T-helper 22 cell (primary cell): ENCODE data around the gene SH2D1B.

Source experiments
- DNase-seq: peaks from one replicate; pipeline ENCODE4 v3.0.0-alpha.2; 2020; ENCODE audit warnings: low read depth

The SH2D1B gene

GRCh38 chr1:162381941-162382750 is 29.8 kb downstream of the SH2D1B start:
- DNase-seq, result no peak

- DNase-seq, result no peak
Measured at GRCh38 chr1:162381383-162381782, 30.6 kb downstream of the SH2D1B start, which contains the start of gene C1orf226. Gene C1orf226 (plus strand): TSS chr1:162381728. CDS start chr1:162381902, 174 bp downstream.

- DNase-seq, result no peak
Measured at GRCh38 chr1:162380061-162380846, 31.7 kb downstream of the SH2D1B start.

- no peak for DNase-seq
Measured at GRCh38 chr1:162376691-162377090, 35.2 kb downstream of the SH2D1B start, which contains the start of gene SPATA46. Gene SPATA46 (minus strand): TSS chr1:162376854. CDS start chr1:162376790, 64 bp downstream.

- DNase-seq, result no peak
Measured at GRCh38 chr1:162375463-162375862, 36.5 kb downstream of the SH2D1B start.

- DNase-seq, result no peak
Measured at GRCh38 chr1:162374406-162374805, 37.5 kb downstream of the SH2D1B start.

- DNase-seq, result no peak
Measured at GRCh38 chr1:162373541-162374260, 38.2 kb downstream of the SH2D1B start.

- no peak for DNase-seq
Measured at GRCh38 chr1:162373072-162373427, 38.9 kb downstream of the SH2D1B start.

GRCh38 chr1:162372159-162373071 is 39.5 kb downstream of the SH2D1B start:
- no peak for DNase-seq

- no peak for DNase-seq
Measured at GRCh38 chr1:162371611-162372010, 40.3 kb downstream of the SH2D1B start.

GRCh38 chr1:162370721-162371120 is 41.2 kb downstream of the SH2D1B start:
- no peak for DNase-seq

GRCh38 chr1:162370161-162370560 is 41.8 kb downstream of the SH2D1B start:
- no peak for DNase-seq

GRCh38 chr1:162369571-162369970 is 42.4 kb downstream of the SH2D1B start:
- no peak for DNase-seq

GRCh38 chr1:162368451-162368850 is 43.5 kb downstream of the SH2D1B start:
- no peak for DNase-seq

- DNase-seq, result no peak
Measured at GRCh38 chr1:162367772-162368171, 44.2 kb downstream of the SH2D1B start.

GRCh38 chr1:162367073-162367472 is 44.9 kb downstream of the SH2D1B start:
- no peak for DNase-seq

- DNase-seq, result no peak
Measured at GRCh38 chr1:162366671-162367070, 45.3 kb downstream of the SH2D1B start.

- no peak for DNase-seq
Measured at GRCh38 chr1:162366149-162366548, 45.8 kb downstream of the SH2D1B start.

- no peak for DNase-seq
Measured at GRCh38 chr1:162365284-162366020, 46.5 kb downstream of the SH2D1B start.

GRCh38 chr1:162364498-162364897 is 47.4 kb downstream of the SH2D1B start:
- no peak for DNase-seq

GRCh38 chr1:162363823-162364222 is 48.1 kb downstream of the SH2D1B start:
- DNase-seq, result no peak
